ENCODE data around the gene ECE1.
"Not testable (repeated sequence)": the region's sequence is repeated elsewhere in the genome, so short reads cannot be mapped to it uniquely, and the experiment has no call there.

The ECE1 gene

GRCh38 chr1:21176586-21177555 lies 113.4 kb downstream of the ECE1 start, which contains the start of gene EIF4G3:
Gene EIF4G3 (minus strand): TSS chr1:21176897. CDS start chr1:21002742, 174,155 bp downstream.
- DNase-seq (ENCODE audit: low spot score), result peak; percentile 94

GRCh38 chr1:21175670-21176581 lies 114.3 kb downstream of the ECE1 start:
- peak; percentile 62 for DNase-seq (ENCODE audit: low spot score)

- no peak for DNase-seq (ENCODE audit: low spot score)
These were observed 115.0 kb downstream of the ECE1 start for GRCh38 chr1:21175324-21175669.

GRCh38 chr1:21174654-21175323 lies 115.5 kb downstream of the ECE1 start:
- DNase-seq (ENCODE audit: low spot score), result no peak

- DNase-seq (ENCODE audit: low spot score), result no peak
These were observed 116.0 kb downstream of the ECE1 start for GRCh38 chr1:21174230-21174629.

GRCh38 chr1:21173096-21173495 lies 117.2 kb downstream of the ECE1 start:
- DNase-seq (ENCODE audit: low spot score), result not testable (repeated sequence)

- not testable (repeated sequence) for DNase-seq (ENCODE audit: low spot score)
These were observed 119.4 kb downstream of the ECE1 start for GRCh38 chr1:21170837-21171236.

GRCh38 chr1:21168444-21168843 lies 121.8 kb downstream of the ECE1 start:
- DNase-seq (ENCODE audit: low spot score), result no peak

All from D341Med (cell line).